ENCODE measurements around the gene CACNB2. TPM values are rescaled to one million over a fixed set of nuclear protein-coding genes. Genes with fewer than 3 reads are reported as not detected.

CACNB2 gene
- total RNA-seq, 1 donor = 1.3 TPM

GRCh38 chr10:18282094-18282493 lies 141.9 kb downstream of the CACNB2 start:
- no peak for DNase-seq (ENCODE audit: low read depth)
- no peak for TF ChIP-seq CTCF (IDR thresholded peaks at IDR 0.05; ENCODE audit: insufficient read depth, low read depth, low read length)
- no peak overlapping the region for H3K4me3 ChIP-seq (ENCODE audit: low read depth, low read length)

DNA sequence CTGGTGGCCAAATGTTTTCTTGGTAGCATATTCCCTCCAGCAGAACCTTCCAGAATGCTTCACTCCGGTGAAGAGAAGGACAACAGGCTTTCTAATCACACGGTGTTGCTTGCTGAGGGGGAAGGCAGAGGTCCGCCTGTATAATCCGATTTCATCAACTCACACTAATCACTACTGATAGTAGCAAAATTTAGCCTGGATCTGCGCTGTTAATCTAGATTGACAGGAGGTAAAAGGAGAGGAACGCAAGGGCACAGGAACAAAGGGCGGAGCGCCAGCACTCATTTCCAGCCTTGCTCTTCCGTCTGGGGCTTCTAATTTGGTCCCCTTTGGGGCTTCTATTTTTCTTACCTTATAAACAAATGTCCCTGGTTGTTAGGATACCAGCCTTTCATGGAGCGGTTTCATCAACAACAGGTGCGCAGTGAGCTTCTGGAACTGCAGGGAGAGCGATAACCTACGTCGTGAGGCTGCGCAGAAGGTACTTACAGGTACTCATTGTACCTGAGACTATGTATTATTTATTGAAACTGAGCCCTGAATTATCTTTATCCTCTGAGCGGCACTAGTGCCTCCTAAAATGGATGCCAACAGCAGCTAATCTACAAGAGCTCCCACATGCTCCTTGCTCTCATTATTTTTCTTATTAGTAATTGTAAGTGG lies 150.6 kb downstream of the CACNB2 start:
- TF ChIP-seq CTCF (IDR thresholded peaks at IDR 0.05; ENCODE audit: insufficient read depth, low read depth, low read length) = no peak
- no peak for DNase-seq (ENCODE audit: low read depth)
- no peak overlapping the region for H3K4me3 ChIP-seq (ENCODE audit: low read depth, low read length)

DNA sequence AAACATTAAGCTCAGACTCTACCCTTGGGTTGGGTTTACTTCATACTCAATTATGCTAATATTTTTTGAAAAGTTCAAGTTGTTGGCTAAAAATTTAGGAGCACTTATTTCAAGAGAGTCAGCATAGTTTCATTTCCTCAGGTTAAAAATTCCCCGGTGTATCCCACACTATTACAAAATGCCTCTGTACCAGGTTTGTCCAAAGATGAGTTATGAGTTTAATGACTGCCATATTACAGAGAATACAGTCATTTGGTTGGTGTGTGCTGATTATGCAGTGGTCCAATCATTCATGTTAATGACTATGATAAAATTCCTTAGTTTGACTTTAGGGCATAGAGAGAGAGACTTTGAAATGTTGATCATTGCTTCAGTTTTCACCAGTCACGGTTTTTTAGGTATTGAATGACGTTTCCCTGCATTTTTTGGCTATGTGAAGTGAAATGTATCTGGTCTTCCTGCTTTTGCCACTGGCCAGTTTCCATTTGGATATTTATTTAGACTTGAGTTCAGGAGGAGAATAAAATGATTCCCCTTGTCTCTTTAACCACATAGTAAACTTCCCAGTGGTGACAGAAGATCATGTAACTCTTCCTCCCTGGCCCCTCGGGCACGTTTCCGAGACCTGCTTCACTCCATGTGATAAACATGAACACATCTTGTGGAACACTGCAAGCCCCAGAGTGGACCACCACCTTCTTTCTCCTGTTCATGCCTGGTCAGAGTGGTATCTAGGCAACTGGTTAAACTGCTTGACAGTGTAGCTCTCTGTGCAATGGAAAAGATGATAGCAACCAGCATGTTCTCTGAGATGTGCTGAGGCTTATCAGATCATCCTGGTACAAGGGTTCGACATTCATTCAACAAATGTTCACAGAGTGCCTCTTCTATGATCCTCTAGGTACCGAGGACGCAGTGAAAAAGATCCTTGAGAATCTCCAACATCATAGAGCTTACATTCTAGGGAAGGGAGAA lies 153.6 kb downstream of the CACNB2 start:
- peak; percentile 1 for DNase-seq (ENCODE audit: low read depth)
- no peak for TF ChIP-seq CTCF (IDR thresholded peaks at IDR 0.05; ENCODE audit: insufficient read depth, low read depth, low read length)
- H3K4me3 ChIP-seq (ENCODE audit: low read depth, low read length) = no peak overlapping the region

GRCh38 chr10:18294633-18295032 lies 154.4 kb downstream of the CACNB2 start:
- TF ChIP-seq CTCF (IDR thresholded peaks at IDR 0.05; ENCODE audit: insufficient read depth, low read depth, low read length) = no peak
- no peak overlapping the region for H3K4me3 ChIP-seq (ENCODE audit: low read depth, low read length)
- DNase-seq (ENCODE audit: low read depth) = no peak

DNA sequence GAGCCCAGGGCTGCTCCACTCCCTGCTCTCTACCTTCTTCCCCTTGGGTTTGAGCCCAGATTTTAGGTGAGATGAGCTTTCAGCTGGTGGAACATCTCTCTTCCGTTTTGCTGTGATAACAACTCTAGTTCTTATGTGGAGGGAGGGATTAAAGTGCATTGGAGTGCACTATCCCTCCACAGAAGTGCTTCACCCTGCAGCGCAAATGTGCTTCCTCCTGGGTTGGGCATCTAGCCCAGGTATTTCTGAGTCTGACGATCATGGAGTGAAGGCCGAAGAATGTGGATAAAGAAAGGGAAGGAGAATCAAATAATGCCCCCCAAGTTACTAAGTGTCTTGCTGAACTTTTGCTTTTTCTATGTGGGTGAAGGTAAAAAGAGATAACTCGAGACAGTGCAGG lies 157.4 kb downstream of the CACNB2 start:
- no peak for DNase-seq (ENCODE audit: low read depth)
- no peak for TF ChIP-seq CTCF (IDR thresholded peaks at IDR 0.05; ENCODE audit: insufficient read depth, low read depth, low read length)
- no peak overlapping the region for H3K4me3 ChIP-seq (ENCODE audit: low read depth, low read length)

DNA sequence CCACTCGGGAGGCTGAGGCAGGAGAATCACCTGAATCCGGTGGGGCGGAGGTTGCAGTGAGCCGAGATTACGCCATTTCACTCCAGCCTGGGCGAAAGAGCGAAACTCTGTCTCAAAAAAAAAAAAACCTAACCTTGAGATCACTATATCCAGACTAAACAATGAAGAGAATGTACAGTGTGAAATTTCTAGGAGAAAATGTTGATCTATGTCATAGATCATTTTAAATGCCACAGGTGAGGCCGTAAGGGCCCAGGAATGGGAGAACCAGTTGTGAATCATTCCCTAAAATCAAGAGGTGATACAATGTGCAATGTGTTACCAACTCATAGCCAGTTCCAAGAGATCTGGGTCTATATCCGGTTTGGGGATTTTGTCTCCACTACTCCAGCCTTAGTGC lies 158.0 kb downstream of the CACNB2 start:
- DNase-seq (ENCODE audit: low read depth) = no peak

More for the DNA sequence above, 158.0 kb downstream of the CACNB2 start:
- no peak for TF ChIP-seq CTCF (IDR thresholded peaks at IDR 0.05; ENCODE audit: insufficient read depth, low read depth, low read length)
- no peak overlapping the region for H3K4me3 ChIP-seq (ENCODE audit: low read depth, low read length)

Measured in fibroblast of villous mesenchyme (primary cell).